Stimulated activated CD8-positive, alpha-beta memory T cell treated with anti-CD3 and anti-CD28 coated beads, Interleukin-4, amount 100 ng/mL, for 24 hours (primary cell): ENCODE data around the gene MAP1LC3B2.

ENCODE experiments used
- DNase-seq: peaks from one replicate; pipeline ENCODE4 v3.0.0-alpha.2; 2020; ENCODE audit warnings: low read depth

The MAP1LC3B2 gene

GRCh38 chr12:116538076-116538591, 21.0 kb upstream of the MAP1LC3B2 start:
- no peak for DNase-seq

DNA sequence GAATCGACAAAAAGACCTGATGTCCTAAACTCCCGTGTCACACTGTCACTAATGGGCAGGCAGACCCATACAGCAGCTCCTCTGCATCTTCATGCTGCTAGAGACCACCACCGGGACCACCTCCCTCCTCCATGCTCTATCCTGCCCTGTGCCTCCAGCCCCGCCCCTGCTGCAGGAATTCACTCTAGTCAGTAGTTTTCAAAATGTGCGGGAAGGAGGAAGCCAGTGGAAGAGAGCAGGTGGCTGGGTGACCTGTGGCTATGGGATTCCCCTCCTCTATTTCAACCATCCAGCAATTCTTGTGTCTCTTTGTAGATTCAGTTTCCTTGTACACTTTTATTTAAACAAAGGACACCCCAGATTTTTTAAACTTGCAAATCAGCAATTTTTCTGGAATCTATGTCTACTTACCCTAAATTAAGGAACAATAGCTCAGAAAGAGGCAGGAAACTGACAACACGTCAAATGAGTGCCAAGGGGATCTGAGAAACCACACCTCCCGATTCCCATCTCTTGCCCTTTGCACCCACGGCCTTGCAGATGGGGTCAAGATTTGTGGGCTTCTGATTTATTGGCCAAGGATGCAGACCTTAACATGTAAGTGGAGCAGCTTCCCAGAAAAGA, 20.4 kb upstream of the MAP1LC3B2 start:
- DNase-seq = no peak

GRCh38 chr12:116539361-116539771, 19.8 kb upstream of the MAP1LC3B2 start:
- DNase-seq = no peak

DNA sequence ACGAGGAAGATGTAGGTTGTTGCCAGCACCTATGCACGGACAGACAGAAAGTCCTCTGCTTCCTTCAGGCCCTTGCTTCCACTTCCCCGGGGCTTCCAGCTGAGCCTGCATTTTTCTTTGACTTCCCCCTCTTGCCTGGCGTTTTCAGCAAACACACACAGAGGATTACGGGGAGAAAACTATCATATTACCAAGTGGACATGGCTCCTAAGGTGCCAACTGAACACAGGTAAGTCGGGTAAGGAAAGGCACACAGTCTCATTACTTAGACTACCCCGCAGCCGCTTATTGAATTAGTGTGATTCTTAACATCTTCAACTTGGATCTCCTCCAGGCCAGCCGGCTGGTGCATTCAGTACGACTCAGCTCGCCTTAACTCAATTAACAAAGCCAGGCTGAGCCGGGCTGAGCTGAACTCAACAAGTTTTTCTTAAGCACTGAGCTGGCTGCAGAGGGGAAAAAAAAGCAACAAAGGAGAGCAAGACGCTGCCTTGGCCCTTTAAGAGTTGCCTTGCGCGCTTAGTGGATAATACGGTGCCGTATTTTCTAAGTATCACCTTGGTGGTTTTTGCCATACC, 19.2 kb upstream of the MAP1LC3B2 start:
- DNase-seq = no peak

- no peak for DNase-seq
These were observed 18.5 kb upstream of the MAP1LC3B2 start for GRCh38 chr12:116540622-116541152.

DNA sequence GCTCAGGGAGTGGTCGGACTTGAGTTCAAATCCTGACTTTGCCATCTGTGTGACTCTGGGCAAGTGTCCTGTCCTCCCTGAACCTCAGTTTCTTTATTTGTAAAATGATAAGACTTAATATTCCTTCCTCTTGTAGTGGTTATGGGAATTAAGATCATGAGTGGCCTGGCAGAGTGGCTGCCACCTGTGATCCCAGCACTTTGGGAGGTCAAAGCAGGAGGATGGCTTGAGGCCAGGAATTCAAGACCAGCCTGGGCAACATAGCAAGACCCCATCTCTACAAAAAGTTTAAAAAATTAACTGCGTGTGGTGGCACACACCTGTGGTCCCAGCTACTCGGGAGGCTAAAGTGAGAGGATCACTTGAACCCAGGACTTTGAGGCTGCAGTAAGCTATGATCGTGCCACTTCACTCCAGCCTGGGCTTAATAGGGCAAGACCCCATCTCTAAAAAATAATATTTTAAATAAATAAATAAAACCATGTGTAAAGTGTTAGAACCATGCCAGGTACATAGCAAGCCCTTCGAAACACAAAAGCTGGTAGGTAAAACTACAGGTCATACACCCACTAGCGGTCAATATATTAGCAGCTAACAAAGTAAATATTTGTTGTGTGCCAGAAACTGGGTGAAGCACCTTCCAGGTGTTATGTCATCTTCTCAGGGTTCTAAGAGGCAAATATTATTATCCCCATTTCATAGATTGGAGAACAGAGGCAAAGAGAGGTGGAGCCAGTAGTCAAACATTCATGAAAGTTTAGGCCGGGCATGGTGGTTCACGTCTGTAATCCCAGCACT, 17.4 kb upstream of the MAP1LC3B2 start:
- DNase-seq = no peak

DNA sequence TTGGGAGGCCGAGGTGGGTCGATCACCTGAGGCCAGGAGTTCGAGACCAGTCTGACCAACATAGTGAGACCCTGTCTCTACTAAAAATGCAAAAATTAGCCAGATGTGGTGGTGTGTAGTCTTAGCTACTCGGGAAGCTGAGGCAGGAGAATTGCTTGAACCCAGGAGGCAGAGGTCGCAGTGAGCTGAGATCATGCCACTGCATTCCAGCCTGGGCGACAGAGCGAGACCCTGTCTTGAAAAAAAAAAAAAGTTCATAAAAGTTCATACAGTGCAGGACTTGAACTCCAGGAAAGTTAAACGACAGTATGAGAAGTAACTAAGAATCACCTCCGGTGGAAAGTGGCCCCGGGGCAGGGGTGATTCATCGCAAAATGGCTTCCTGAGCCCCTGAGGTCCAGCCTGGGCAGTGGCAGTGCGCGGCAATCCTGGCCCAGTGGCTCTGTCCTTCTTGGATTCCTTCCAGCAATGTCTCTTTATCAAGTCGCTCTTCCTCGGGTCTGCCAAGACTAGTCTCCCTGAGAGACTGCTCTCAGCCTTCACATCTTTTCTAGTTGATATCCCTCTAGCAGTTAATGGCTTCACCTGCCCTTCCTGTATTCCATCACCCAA, 16.7 kb upstream of the MAP1LC3B2 start:
- DNase-seq = no peak

DNA sequence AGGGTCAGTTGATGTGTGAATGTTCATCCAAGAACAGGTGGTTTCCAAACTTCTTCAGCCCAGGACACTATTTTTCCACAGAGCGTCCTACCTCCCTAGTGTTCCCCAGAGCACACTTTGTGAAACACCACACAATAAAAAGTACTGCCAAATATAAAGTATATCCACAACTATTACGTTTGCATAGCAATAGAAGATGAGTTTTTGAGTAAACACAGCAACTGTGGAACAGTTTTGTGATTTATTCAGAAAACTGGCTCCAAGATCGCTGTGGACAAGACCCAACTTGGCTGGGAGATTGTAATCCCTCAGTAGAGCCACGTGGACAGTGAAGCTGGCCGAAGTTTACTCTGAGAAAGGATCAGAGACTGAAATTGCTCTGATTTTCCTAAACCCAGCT, 14.5 kb upstream of the MAP1LC3B2 start:
- DNase-seq = no peak

- no peak for DNase-seq
These were observed 14.0 kb upstream of the MAP1LC3B2 start for GRCh38 chr12:116545144-116545543.

DNA sequence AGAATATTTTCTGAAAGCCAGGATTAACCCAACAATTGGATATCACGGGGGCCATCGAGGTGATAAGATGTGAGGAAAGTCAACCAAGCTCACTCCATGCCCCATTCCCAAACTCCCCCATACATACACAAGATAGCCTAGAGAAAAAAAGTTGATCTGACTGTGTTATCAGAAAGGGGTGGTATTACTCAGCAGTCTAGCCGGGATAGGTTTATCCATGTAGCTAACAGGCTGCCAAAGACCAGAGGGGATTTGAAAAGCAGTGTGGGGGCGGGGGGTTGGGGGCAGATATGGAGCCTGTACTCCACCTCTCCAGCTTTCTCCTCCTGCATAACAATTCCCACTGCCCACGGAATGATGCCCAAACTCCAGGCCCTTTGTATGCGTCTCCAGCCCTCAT, 13.2 kb upstream of the MAP1LC3B2 start:
- DNase-seq = no peak

- DNase-seq = no peak
These were observed 11.2 kb upstream of the MAP1LC3B2 start for GRCh38 chr12:116547955-116548501.

- no peak for DNase-seq
These were observed 9.2 kb upstream of the MAP1LC3B2 start for GRCh38 chr12:116549993-116550392.

DNA sequence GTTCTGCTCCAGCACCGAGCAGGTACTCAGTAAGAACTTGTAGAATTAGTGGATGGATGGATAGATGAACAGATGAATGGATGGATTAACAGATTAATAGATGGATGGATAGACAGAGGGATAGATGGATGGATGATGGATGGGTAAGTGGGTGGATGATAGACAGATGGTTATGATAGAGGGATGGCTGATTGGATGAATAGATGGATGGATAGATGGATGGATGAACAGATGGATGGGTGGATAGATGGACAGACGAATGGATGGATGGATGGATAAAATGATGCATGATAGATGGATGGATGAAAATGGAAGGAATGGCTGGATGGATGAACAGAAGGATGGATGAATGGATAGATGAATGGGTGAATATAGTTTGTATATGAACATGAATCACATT, 8.0 kb upstream of the MAP1LC3B2 start:
- DNase-seq = no peak

GRCh38 chr12:116551619-116551951, 7.6 kb upstream of the MAP1LC3B2 start:
- DNase-seq = no peak

DNA sequence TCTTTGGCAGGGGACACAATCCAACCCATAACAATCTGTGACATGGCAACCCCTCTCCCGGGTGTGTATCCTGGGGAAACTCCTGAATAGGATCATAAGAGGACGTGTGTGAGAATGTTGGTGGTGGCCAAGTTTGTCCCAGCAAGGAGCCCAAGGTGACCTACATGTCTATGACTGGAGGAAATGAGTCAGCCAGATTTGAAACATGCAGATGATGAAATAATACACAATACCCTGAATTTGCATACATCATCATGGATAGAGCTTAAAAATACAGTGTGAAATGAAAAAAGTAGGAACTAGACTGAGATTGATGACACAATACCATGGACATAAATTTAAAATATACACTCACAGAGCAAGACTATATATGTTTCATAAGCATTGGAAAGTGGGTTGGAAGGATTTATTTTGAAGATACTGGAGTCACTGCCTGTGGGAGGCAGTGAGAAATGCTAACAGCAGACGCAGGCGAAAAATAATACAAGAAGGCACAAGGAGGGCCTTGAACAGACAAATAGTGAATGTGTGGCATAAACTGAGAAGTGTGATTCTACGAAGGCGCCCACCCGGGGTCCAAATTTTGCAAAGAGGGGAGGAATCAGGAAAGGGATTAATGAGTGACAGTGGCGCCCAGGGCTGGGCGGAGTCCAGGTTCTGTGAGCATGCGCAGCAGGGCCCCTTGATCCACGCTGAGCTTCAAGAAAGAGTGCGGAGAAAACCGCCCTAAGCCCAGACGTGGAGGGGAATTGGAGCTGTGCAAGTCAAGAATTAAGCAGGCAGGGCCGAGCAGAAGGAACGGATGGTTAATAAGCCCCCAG, 7.0 kb upstream of the MAP1LC3B2 start:
- DNase-seq = no peak

GRCh38 chr12:116552773-116553373, 6.3 kb upstream of the MAP1LC3B2 start:
- DNase-seq = no peak

DNA sequence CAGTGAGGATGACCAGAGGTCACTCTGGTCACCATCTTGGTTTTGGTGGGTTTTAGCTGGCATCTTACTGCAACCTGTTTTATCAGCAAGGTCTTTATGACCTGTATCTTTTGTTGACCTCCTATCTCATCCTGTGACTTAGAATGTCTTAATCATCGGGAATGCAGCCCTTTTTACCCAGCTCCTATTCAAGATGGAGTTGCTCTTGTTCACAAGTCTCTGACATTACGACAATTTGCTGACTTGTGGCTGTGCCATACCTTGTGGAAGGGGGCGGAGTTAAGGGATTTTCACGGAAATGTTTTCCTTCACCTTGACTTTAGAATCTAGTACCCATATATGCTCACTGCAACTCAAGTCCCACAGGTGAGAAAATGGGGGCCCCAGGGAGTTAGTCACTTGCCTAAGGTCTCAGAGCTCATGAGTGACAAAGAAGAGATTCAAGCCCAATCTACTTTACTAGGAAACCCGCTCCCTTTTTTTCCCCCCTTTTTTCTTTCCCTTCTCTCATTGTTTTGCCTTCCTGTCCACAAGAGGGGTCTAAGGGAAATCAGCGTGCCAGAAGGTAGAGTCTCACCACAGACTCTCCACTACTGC, 2.7 kb upstream of the MAP1LC3B2 start:
- no peak for DNase-seq

GRCh38 chr12:116556964-116557698, 2.0 kb upstream of the MAP1LC3B2 start:
- no peak for DNase-seq

- no peak for DNase-seq
These were observed 660 bp upstream of the MAP1LC3B2 start for GRCh38 chr12:116558280-116559161.
